ENCODE results near the gene TBC1D30.

Gene TBC1D30

DNA sequence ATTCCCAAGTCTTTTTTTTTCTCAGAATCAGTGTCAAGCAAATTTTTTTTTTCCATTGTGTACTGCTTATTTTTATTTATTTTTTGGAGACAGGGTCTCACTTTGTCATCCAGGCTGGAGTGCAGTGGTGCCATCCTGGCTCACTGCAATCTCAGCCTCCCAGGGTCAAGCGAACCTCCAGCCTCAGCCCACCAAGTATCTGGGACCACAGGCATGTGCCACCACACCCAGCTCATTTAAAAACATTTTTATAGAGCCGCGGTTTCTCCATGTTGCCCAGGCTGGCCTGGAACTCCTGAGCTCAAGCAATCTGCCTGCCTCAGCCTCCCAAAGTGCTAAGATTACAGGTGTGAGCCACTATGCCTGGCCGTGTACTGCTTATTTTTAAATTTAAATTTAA is 68.1 kb downstream of the TBC1D30 start:
- H3K36me3 ChIP-seq (ENCODE audit: control insufficient read depth in 1 of 2, insufficient read depth in 2 of 2, low read length in 2 of 2) = no peaks in the 10 kb centered on the region
- no peaks in the 10 kb centered on the region for H3K4me1 ChIP-seq (ENCODE audit: control insufficient read depth in 1 of 2, insufficient read depth in 2 of 2, low read length in 2 of 2)

DNA sequence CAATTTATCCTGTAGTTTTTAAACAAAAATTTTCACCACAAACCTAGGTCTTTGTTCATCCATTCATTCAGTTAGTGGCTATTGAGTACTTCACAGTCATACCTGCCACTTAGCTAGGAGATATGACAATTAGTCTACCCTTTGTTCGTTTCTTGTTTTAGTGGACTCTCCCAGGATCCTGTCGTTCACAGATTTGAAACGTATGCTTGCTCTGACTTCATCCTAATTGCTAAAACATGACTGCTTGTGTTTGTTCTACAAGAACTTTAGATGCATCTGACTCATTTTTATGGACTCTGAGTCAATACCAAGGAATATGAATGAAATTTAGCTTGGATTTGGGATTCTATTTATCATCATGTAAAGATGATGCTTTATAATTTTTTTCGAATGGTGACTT is 69.5 kb downstream of the TBC1D30 start:
- H3K9me3 ChIP-seq (ENCODE audit: control insufficient read depth in 1 of 2, low read length in 2 of 2) = no peaks in the 10 kb centered on the region
- no peak overlapping the region for H3K27ac ChIP-seq (ENCODE audit: low read length)
- H3K4me3 ChIP-seq (ENCODE audit: low read depth in 1 of 2, low read length in 2 of 2) = no peak overlapping the region
- no peaks in the 10 kb centered on the region for H3K36me3 ChIP-seq (ENCODE audit: control insufficient read depth in 1 of 2, insufficient read depth in 2 of 2, low read length in 2 of 2)
- no peaks in the 10 kb centered on the region for H3K4me1 ChIP-seq (ENCODE audit: control insufficient read depth in 1 of 2, insufficient read depth in 2 of 2, low read length in 2 of 2)
- peaks cover 4% of the 10 kb centered on the region for H3K27me3 ChIP-seq (ENCODE audit: low read depth, low read length)

More for the DNA sequence above, 68.1 kb downstream of the TBC1D30 start:
- Histone ChIP-seq H3K27me3 (ENCODE audit: low read depth, low read length) (peaks cover 4% of the 10 kb centered on the region), H3K4me3 (ENCODE audit: low read depth in 1 of 2, low read length in 2 of 2) (no peak overlapping the region), H3K27ac (ENCODE audit: low read length) (no peak overlapping the region), H3K9me3 (ENCODE audit: control insufficient read depth in 1 of 2, low read length in 2 of 2) (no peaks in the 10 kb centered on the region)

DNA sequence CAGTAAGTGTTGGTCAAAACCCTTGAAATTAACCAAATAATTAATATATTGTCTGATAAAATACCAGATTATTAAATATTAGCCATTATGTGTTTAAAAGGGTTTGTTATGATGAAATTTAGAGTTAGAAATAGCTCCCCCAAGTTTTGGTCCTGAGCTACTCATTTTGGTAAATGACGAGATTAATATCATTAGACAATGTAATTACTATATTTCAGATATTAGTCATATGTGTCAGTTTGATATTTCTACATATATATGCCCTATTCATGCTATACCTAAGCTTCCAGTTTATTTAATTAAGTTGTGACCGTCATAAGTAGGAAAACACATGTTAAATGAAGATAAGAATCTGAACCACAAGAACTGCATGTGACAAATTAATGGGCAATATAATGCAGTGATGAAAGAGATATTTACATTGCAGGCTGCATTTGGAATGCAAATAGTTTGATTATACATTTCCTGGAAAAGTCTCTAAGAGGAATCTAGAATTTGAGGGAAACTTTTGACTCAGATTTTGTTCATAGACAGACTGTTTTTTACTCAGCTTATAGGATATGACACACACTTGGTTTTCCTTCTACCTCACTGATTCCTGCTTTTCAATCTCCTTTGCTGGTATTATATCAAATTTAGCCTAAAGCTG is 70.5 kb downstream of the TBC1D30 start:
- no peaks in the 10 kb centered on the region for H3K9me3 ChIP-seq (ENCODE audit: control insufficient read depth in 1 of 2, low read length in 2 of 2)
- H3K27me3 ChIP-seq (ENCODE audit: low read depth, low read length) = peaks cover 4% of the 10 kb centered on the region
- H3K4me1 ChIP-seq (ENCODE audit: control insufficient read depth in 1 of 2, insufficient read depth in 2 of 2, low read length in 2 of 2) = no peaks in the 10 kb centered on the region

DNA sequence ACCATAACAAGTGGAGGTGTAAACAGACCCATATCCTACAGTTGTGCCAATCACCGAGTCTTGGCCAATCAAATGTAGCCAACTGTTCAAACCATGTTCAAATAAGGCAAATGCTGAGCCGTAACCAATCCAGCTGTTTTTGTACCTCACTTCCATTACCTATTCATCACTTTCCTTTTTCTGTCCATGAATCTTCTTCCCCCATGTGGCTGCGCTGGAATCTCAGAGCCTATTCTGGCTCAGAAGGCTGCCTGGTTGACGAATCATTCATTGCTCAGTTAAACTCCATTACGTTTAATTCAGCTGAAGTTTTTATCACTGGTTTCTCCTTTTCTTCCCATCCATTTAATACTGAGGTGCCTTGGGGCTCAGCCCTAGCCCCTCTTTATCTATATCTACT is 71.1 kb downstream of the TBC1D30 start:
- Histone ChIP-seq H3K4me3 (ENCODE audit: low read depth in 1 of 2, low read length in 2 of 2) (no peak overlapping the region), H3K9me3 (ENCODE audit: control insufficient read depth in 1 of 2, low read length in 2 of 2) (no peaks in the 10 kb centered on the region), H3K27me3 (ENCODE audit: low read depth, low read length) (peaks cover 2% of the 10 kb centered on the region), H3K27ac (ENCODE audit: low read length) (no peak overlapping the region), H3K36me3 (ENCODE audit: control insufficient read depth in 1 of 2, insufficient read depth in 2 of 2, low read length in 2 of 2) (no peaks in the 10 kb centered on the region), H3K4me1 (ENCODE audit: control insufficient read depth in 1 of 2, insufficient read depth in 2 of 2, low read length in 2 of 2) (no peaks in the 10 kb centered on the region)

More for the DNA sequence above, 70.5 kb downstream of the TBC1D30 start:
- H3K27ac ChIP-seq (ENCODE audit: low read length) = no peak overlapping the region
- H3K36me3 ChIP-seq (ENCODE audit: control insufficient read depth in 1 of 2, insufficient read depth in 2 of 2, low read length in 2 of 2) = no peaks in the 10 kb centered on the region
- no peak overlapping the region for H3K4me3 ChIP-seq (ENCODE audit: low read depth in 1 of 2, low read length in 2 of 2)

DNA sequence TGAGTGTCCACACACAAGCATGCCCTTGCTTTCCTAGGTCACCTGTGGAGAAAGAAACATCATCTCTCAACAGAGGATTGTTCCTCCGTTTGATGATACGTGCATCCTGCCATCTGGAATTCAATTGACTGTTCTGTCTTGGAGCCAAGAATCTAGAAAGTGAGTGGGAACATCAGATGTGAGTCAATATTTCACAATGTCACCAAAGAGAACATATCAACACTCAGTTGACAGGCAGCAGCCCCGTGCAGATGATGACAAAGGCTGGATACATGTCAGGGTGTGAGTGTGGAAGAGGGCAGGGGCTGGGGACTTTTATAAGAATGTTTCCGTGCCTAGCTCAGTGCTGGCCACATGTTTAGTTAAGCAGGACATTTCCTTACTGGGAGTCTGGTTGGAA is 76.1 kb downstream of the TBC1D30 start:
- H3K4me3 ChIP-seq (ENCODE audit: low read depth in 1 of 2, low read length in 2 of 2) = no peak overlapping the region
- no peaks in the 10 kb centered on the region for H3K27me3 ChIP-seq (ENCODE audit: low read depth, low read length)
- H3K27ac ChIP-seq (ENCODE audit: low read length) = no peak overlapping the region
- no peaks in the 10 kb centered on the region for H3K36me3 ChIP-seq (ENCODE audit: control insufficient read depth in 1 of 2, insufficient read depth in 2 of 2, low read length in 2 of 2)
- no peaks in the 10 kb centered on the region for H3K4me1 ChIP-seq (ENCODE audit: control insufficient read depth in 1 of 2, insufficient read depth in 2 of 2, low read length in 2 of 2)
- no peaks in the 10 kb centered on the region for H3K9me3 ChIP-seq (ENCODE audit: control insufficient read depth in 1 of 2, low read length in 2 of 2)

DNA sequence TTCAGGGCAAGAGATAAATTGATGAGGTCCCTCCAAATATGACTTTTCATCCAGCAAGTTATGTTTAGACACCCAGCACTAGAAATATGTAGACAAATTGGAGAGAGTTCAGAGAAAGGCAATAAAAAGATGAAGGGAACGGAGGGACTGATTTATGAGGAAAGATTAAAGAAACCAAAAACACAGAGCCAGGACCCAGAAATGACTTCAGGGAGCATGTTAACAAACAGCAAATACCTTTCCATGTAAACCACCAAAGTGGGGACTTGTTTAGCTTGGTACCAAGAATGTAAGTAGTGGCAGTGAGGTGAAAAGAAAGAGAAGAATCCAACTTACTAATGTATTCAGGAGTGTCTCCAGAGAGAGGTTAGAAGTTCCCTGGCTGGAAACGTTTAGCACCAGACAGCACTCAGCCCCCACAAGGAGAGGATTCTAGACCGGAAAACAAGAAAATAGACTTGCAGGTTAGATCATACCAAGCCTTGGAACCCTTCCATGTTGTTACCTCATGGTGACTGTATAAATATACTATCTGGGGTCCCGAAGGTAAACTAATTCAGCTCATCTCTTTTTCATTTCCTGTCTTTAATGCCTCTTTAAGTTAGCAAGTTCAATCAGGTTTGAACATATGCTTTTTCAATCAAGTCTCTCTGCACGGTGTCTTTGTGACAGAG is 79.2 kb downstream of the TBC1D30 start:
- Histone ChIP-seq H3K9me3 (ENCODE audit: control insufficient read depth in 1 of 2, low read length in 2 of 2) (no peaks in the 10 kb centered on the region), H3K4me3 (ENCODE audit: low read depth in 1 of 2, low read length in 2 of 2) (no peak overlapping the region), H3K27me3 (ENCODE audit: low read depth, low read length) (no peaks in the 10 kb centered on the region), H3K36me3 (ENCODE audit: control insufficient read depth in 1 of 2, insufficient read depth in 2 of 2, low read length in 2 of 2) (no peaks in the 10 kb centered on the region), H3K27ac (ENCODE audit: low read length) (no peak overlapping the region), H3K4me1 (ENCODE audit: control insufficient read depth in 1 of 2, insufficient read depth in 2 of 2, low read length in 2 of 2) (no peaks in the 10 kb centered on the region)

DNA sequence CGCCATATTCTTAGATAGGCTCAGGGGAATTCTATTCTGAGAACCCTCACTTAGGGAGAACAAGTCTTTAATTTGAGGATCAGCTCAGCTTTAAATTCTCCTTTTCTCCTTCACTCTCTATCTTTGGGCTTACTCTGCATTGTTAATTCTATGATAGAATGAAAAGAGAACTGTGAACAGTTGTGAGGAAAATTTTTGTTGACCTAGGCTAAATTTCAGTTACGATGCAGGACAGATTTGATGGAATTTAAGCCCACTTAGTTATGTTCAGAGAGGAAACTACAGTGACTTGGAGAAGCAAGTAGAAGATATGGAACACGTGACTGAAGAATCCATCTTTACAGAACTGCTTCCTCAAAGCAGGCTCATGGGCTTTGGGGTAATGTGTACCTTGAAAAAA is 82.7 kb downstream of the TBC1D30 start:
- H3K27ac ChIP-seq (ENCODE audit: low read length) = no peak overlapping the region
- H3K4me1 ChIP-seq (ENCODE audit: control insufficient read depth in 1 of 2, insufficient read depth in 2 of 2, low read length in 2 of 2) = no peaks in the 10 kb centered on the region
- no peaks in the 10 kb centered on the region for H3K36me3 ChIP-seq (ENCODE audit: control insufficient read depth in 1 of 2, insufficient read depth in 2 of 2, low read length in 2 of 2)
- H3K4me3 ChIP-seq (ENCODE audit: low read depth in 1 of 2, low read length in 2 of 2) = no peak overlapping the region
- no peaks in the 10 kb centered on the region for H3K9me3 ChIP-seq (ENCODE audit: control insufficient read depth in 1 of 2, low read length in 2 of 2)
- H3K27me3 ChIP-seq (ENCODE audit: low read depth, low read length) = no peaks in the 10 kb centered on the region

DNA sequence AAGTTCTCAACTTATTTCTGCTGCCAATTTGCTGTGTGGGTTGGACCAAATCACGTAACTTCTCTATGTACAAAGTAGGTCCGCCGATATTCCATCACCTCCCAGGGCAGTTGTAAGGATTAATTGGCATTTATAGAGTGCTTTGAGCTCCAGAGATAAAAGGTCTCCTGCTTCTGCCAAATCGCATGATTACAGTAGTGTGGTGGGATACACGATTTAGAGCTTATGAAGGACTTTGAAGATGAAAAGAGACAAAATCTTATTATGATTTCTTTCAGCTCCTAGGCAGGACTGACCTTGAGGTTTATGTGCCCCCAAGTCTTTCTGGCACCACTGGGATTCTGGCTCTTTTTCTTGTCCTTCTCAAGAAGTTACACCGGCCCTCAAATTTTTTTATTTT is 84.7 kb downstream of the TBC1D30 start:
- Histone ChIP-seq H3K9me3 (ENCODE audit: control insufficient read depth in 1 of 2, low read length in 2 of 2) (no peaks in the 10 kb centered on the region), H3K27me3 (ENCODE audit: low read depth, low read length) (no peaks in the 10 kb centered on the region), H3K27ac (ENCODE audit: low read length) (no peak overlapping the region), H3K36me3 (ENCODE audit: control insufficient read depth in 1 of 2, insufficient read depth in 2 of 2, low read length in 2 of 2) (no peaks in the 10 kb centered on the region), H3K4me1 (ENCODE audit: control insufficient read depth in 1 of 2, insufficient read depth in 2 of 2, low read length in 2 of 2) (no peaks in the 10 kb centered on the region), H3K4me3 (ENCODE audit: low read depth in 1 of 2, low read length in 2 of 2) (no peak overlapping the region)

DNA sequence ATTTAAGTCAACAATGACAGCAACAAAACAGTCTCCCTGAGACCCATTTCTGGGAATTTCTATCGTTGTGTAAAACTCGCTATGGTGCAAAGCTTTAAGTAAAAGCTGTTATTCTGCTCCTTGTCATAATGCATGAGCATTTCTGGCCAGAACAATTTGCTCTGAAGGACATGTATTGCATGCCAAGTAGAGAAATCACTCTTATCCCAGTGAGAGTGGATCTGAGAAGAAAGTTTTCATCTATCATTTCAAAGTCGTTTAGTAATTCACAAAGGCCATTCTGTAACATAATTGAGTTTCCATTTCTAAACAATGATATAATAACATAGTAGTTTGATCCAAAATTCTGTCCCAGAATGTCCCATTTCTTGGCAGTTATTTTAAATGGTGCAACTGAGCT is 86.6 kb downstream of the TBC1D30 start:
- no peaks in the 10 kb centered on the region for H3K9me3 ChIP-seq (ENCODE audit: control insufficient read depth in 1 of 2, low read length in 2 of 2)
- H3K4me1 ChIP-seq (ENCODE audit: control insufficient read depth in 1 of 2, insufficient read depth in 2 of 2, low read length in 2 of 2) = no peaks in the 10 kb centered on the region

DNA sequence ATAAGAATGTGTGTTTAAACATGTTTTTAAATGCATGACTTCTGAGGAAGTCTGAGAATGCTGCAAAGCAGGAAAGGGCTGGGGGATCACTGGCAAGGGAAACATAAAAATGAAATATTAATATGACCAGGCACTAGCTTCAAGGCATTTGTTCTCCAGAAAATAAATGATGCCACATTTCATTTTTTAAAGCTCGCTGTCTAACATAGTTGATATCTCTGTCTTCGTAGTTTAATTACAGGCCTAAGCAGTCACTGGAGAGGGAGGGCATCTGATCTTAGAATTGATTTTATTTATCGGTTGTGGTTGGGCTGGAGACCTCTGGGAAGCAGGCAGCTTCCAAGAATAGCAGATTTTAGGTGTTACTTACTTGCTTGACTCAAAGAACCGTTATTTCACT is 87.5 kb downstream of the TBC1D30 start:
- Histone ChIP-seq H3K27me3 (ENCODE audit: low read depth, low read length) (no peaks in the 10 kb centered on the region), H3K9me3 (ENCODE audit: control insufficient read depth in 1 of 2, low read length in 2 of 2) (no peaks in the 10 kb centered on the region), H3K36me3 (ENCODE audit: control insufficient read depth in 1 of 2, insufficient read depth in 2 of 2, low read length in 2 of 2) (no peaks in the 10 kb centered on the region), H3K4me3 (ENCODE audit: low read depth in 1 of 2, low read length in 2 of 2) (no peak overlapping the region), H3K4me1 (ENCODE audit: control insufficient read depth in 1 of 2, insufficient read depth in 2 of 2, low read length in 2 of 2) (no peaks in the 10 kb centered on the region), H3K27ac (ENCODE audit: low read length) (no peak overlapping the region)

More for the DNA sequence above, 86.6 kb downstream of the TBC1D30 start:
- Histone ChIP-seq H3K27me3 (ENCODE audit: low read depth, low read length) (no peaks in the 10 kb centered on the region), H3K4me3 (ENCODE audit: low read depth in 1 of 2, low read length in 2 of 2) (no peak overlapping the region), H3K36me3 (ENCODE audit: control insufficient read depth in 1 of 2, insufficient read depth in 2 of 2, low read length in 2 of 2) (no peaks in the 10 kb centered on the region), H3K27ac (ENCODE audit: low read length) (no peak overlapping the region)

DNA sequence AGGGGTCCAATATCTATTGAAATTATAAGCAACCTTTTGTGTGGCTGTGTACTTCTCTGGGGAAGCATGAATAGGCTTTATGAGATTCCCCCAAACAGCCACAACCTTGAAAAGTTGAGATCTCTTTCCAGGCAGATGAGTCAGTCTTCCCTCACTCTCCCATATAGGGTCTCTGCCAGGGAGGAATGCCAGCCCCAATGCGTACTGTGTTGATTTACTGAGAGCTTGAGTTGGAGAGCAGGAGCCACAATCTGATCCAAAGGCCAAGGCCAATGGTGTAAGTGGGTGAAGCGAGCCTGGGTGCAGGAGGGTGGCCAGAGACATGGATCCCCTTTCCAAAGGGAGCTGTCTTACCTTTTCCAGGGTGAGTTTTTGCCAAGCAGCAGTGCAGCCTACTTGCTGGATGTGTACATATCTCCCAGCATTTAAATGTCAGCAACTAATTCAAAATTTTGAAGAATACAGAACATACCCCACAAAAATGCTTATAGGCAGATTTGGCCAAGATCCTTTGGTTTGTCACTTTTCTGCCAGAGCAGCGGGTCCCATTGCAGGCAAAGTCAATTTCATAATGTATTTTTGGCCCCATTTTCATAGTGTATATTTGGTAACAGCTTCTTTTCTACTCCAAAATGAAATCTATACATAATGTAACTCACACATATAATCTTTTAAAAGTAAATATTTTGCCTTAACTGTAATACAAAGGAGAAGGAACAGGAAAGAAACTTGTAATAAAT is 88.2 kb downstream of the TBC1D30 start:
- H3K27ac ChIP-seq (ENCODE audit: low read length) = no peak overlapping the region
- H3K9me3 ChIP-seq (ENCODE audit: control insufficient read depth in 1 of 2, low read length in 2 of 2) = no peaks in the 10 kb centered on the region
- H3K27me3 ChIP-seq (ENCODE audit: low read depth, low read length) = no peaks in the 10 kb centered on the region
- no peak overlapping the region for H3K4me3 ChIP-seq (ENCODE audit: low read depth in 1 of 2, low read length in 2 of 2)
- no peaks in the 10 kb centered on the region for H3K36me3 ChIP-seq (ENCODE audit: control insufficient read depth in 1 of 2, insufficient read depth in 2 of 2, low read length in 2 of 2)
- H3K4me1 ChIP-seq (ENCODE audit: control insufficient read depth in 1 of 2, insufficient read depth in 2 of 2, low read length in 2 of 2) = no peaks in the 10 kb centered on the region
